ENCODE results near the gene LETM1.

LETM1 gene

GRCh38 chr4:1805493-1806222, 50.3 kb downstream of the LETM1 start:
- no peak for FAIRE-seq

GRCh38 chr4:1804638-1805492, 51.1 kb downstream of the LETM1 start:
- FAIRE-seq, result no peak

- FAIRE-seq, result no peak
These were observed 52.2 kb downstream of the LETM1 start for GRCh38 chr4:1803523-1804423.

GRCh38 chr4:1802720-1803522, 53.0 kb downstream of the LETM1 start:
- FAIRE-seq, result no peak

GRCh38 chr4:1802151-1802715, 53.7 kb downstream of the LETM1 start:
- FAIRE-seq, result no peak

- FAIRE-seq, result no peak
These were observed 54.5 kb downstream of the LETM1 start for GRCh38 chr4:1801286-1801958.

- no peak for FAIRE-seq
These were observed 55.2 kb downstream of the LETM1 start for GRCh38 chr4:1800805-1801204.

GRCh38 chr4:1799387-1800375, 56.3 kb downstream of the LETM1 start:
- no peak for FAIRE-seq

- FAIRE-seq, result no peak
These were observed 57.2 kb downstream of the LETM1 start for GRCh38 chr4:1798580-1799386.

- FAIRE-seq, result no peak
These were observed 57.9 kb downstream of the LETM1 start for GRCh38 chr4:1797861-1798579.

GRCh38 chr4:1797298-1797860, 58.6 kb downstream of the LETM1 start:
- FAIRE-seq, result no peak

GRCh38 chr4:1796486-1797204, 59.3 kb downstream of the LETM1 start:
- FAIRE-seq, result no peak

- no peak for FAIRE-seq
These were observed 60.4 kb downstream of the LETM1 start for GRCh38 chr4:1795299-1796195.

- FAIRE-seq, result no peak
These were observed 61.1 kb downstream of the LETM1 start for GRCh38 chr4:1794809-1795298.

- no peak for FAIRE-seq
These were observed 61.8 kb downstream of the LETM1 start for GRCh38 chr4:1793940-1794808.

All from G401.6 (cell line).